Mesothelial cell of epicardium (in vitro differentiated cells): ENCODE measurements around the gene BASP1. TPM values are rescaled to one million over a fixed set of nuclear protein-coding genes. Genes with fewer than 3 reads are reported as not detected.

ENCODE experiments used
- DNase-seq, 2 experiments: peaks; one replicate each; pipeline ENCODE4 v3.0.0; 2021; ENCODE audit warnings: low spot score in 2 of 2; ENCODE audit not compliant: unreplicated experiment in 2 of 2
- H3K27ac Mint-ChIP-seq: 2 replicates; pipeline ENCODE4 v1.8.0; 2021; ENCODE audit warnings: mixed read lengths
- H3K27me3 Mint-ChIP-seq: 2 replicates; pipeline ENCODE4 v1.8.0; 2021; ENCODE audit warnings: low read depth, mixed read lengths
- H3K36me3 Mint-ChIP-seq: 2 replicates; pipeline ENCODE4 v1.8.0; 2021; ENCODE audit warnings: mixed read lengths
- H3K4me1 Mint-ChIP-seq: 2 replicates; pipeline ENCODE4 v1.8.0; 2021; ENCODE audit warnings: mixed read lengths
- H3K4me3 Mint-ChIP-seq: 2 replicates; pipeline ENCODE4 v1.8.0; 2021; ENCODE audit warnings: mild to moderate bottlenecking, moderate library complexity, mixed read lengths
- H3K9me3 Mint-ChIP-seq: 2 replicates; pipeline ENCODE4 v1.8.0; 2021; ENCODE audit warnings: mixed read lengths
- total RNA-seq: library from RNA; stranded (reverse); gene quantifications from 3 replicates; pipeline ENCODE4 v1.2.1, GENCODE V29; 2021
- TF ChIP-seq, protein P1 (sequence below): fragments of 200-600 bp; sonication (generic); IDR thresholded peaks from one replicate; pipeline ENCODE4 v1.5.0; 2021; ENCODE audit warnings: antibody characterized with exemption; ENCODE audit not compliant: unreplicated experiment

BASP1 gene
- total RNA-seq, 1 donor from 2014 or later, result 140 TPM

GRCh38 chr5:17212191-17212590, 5.2 kb upstream of the BASP1 start:
- H3K4me1 Mint-ChIP-seq, result peaks cover 34% of the 10 kb centered on the region
- DNase-seq, result no peak
- TF ChIP-seq, protein P1, sequence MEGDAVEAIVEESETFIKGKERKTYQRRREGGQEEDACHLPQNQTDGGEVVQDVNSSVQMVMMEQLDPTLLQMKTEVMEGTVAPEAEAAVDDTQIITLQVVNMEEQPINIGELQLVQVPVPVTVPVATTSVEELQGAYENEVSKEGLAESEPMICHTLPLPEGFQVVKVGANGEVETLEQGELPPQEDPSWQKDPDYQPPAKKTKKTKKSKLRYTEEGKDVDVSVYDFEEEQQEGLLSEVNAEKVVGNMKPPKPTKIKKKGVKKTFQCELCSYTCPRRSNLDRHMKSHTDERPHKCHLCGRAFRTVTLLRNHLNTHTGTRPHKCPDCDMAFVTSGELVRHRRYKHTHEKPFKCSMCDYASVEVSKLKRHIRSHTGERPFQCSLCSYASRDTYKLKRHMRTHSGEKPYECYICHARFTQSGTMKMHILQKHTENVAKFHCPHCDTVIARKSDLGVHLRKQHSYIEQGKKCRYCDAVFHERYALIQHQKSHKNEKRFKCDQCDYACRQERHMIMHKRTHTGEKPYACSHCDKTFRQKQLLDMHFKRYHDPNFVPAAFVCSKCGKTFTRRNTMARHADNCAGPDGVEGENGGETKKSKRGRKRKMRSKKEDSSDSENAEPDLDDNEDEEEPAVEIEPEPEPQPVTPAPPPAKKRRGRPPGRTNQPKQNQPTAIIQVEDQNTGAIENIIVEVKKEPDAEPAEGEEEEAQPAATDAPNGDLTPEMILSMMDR, result no peak
- H3K9me3 Mint-ChIP-seq, result peaks cover 4% of the 10 kb centered on the region
- peaks cover 3% of the 10 kb centered on the region for H3K36me3 Mint-ChIP-seq
- no peak overlapping the region for H3K4me3 Mint-ChIP-seq
- no peaks in the 10 kb centered on the region for H3K27me3 Mint-ChIP-seq
- no peak overlapping the region for H3K27ac Mint-ChIP-seq

DNA sequence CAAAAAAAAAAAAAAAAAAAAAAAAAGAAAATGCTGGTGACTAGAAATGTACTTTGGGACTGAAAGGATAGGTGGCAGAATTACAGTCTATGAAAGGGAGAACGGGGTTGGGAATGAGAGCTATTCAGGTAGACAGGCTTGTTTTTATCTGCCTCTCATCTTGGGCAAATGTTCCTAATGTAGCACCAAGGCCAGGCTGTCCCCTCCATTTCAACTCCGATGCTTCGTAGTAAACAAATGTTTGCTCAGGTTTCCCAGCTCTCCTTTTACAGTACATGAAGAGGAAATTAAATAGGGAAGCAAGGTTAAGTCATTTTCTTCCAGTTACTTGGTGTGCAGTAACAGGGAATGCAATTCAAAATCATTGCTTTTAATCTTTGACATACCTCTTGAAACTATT, 4.4 kb upstream of the BASP1 start:
- no peak for DNase-seq
- Mint-ChIP-seq H3K4me3 (no peak overlapping the region), H3K4me1 (peaks cover 34% of the 10 kb centered on the region), H3K36me3 (peaks cover 3% of the 10 kb centered on the region), H3K9me3 (peaks cover 4% of the 10 kb centered on the region), H3K27ac (no peak overlapping the region), H3K27me3 (no peaks in the 10 kb centered on the region)
- TF ChIP-seq, protein P1, result no peak

DNA sequence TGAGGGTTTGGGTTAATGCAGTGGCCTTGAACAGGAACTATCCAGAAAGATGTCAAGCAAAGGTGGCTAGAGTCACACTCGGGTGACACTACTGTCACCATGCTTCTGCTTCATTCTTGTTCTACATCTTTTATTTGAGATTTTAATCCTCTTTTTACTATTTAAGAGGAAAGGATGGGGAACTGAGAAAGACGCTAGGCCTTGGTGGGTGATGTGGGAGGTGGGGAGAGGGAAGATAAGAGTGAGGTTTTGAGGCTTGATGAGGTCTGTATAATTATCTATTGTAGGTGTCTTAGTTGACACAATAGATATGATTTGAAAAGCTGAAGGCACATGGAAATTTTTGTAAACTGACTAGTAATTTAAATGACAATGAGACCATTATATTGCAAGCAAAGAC, 3.5 kb upstream of the BASP1 start:
- H3K4me1 Mint-ChIP-seq, result peaks cover 35% of the 10 kb centered on the region
- H3K9me3 Mint-ChIP-seq, result peaks cover 3% of the 10 kb centered on the region
- peaks cover 2% of the 10 kb centered on the region for H3K36me3 Mint-ChIP-seq
- H3K4me3 Mint-ChIP-seq, result no peak overlapping the region
- DNase-seq, result no peak
- TF ChIP-seq, protein P1, result no peak
- H3K27me3 Mint-ChIP-seq, result no peaks in the 10 kb centered on the region
- H3K27ac Mint-ChIP-seq, result no peak overlapping the region

GRCh38 chr5:17214893-17215292, 2.5 kb upstream of the BASP1 start:
- Mint-ChIP-seq H3K4me3 (no peak overlapping the region), H3K9me3 (no peaks in the 10 kb centered on the region), H3K4me1 (peaks cover 44% of the 10 kb centered on the region), H3K36me3 (no peaks in the 10 kb centered on the region), H3K27me3 (no peaks in the 10 kb centered on the region), H3K27ac (no peak overlapping the region)
- TF ChIP-seq, protein P1, result no peak
- DNase-seq, result no peak

- Mint-ChIP-seq H3K4me3 (no peak overlapping the region), H3K27me3 (no peaks in the 10 kb centered on the region), H3K4me1 (peaks cover 48% of the 10 kb centered on the region)
Observed at GRCh38 chr5:17215361-17215760, 2.1 kb upstream of the BASP1 start.

More at GRCh38 chr5:17215361-17215760, 2.1 kb upstream of the BASP1 start:
- Mint-ChIP-seq H3K36me3 (no peaks in the 10 kb centered on the region), H3K9me3 (no peaks in the 10 kb centered on the region), H3K27ac (no peak overlapping the region)
- TF ChIP-seq, protein P1, result no peak
- no peak for DNase-seq
